SK-N-SH treated with all-trans-retinoic acid at 6 μM for 48 hours (cell line): ENCODE results near the gene RDH14.

ENCODE experiments used
- BACH2 ChIP-seq: fragments of 250-450 bp; sonication (Bioruptor Pico); IDR thresholded peaks from 2 replicates; pipeline ENCODE4 v1.9.0; 2021; ENCODE audit warnings: mild to moderate bottlenecking, borderline replicate concordance
- GLIS3 ChIP-seq: fragments of 250-450 bp; sonication (Bioruptor Pico); IDR thresholded peaks from 2 replicates; pipeline ENCODE4 v1.5.0; 2020; ENCODE audit warnings: mild to moderate bottlenecking, moderate library complexity
- OSR1 ChIP-seq: fragments of 250-450 bp; sonication (Bioruptor Pico); IDR thresholded peaks from 2 replicates; pipeline ENCODE4 v1.8.0; 2022; ENCODE audit warnings: moderate library complexity, mild to moderate bottlenecking, inconsistent platforms
- PATZ1 ChIP-seq: fragments of 250-450 bp; sonication (Bioruptor Pico); IDR thresholded peaks from 2 replicates; pipeline ENCODE4 v1.8.0; 2020; ENCODE audit warnings: mild to moderate bottlenecking, moderate library complexity, borderline replicate concordance
- RARB ChIP-seq: fragments of 250-450 bp; sonication (Bioruptor Pico); IDR thresholded peaks from 2 replicates; pipeline ENCODE4 v1.8.0; 2021; ENCODE audit warnings: mild to moderate bottlenecking, moderate library complexity
- TOX ChIP-seq: fragments of 250-450 bp; sonication (Bioruptor Pico); IDR thresholded peaks from 2 replicates; pipeline ENCODE4 v1.8.0; 2021; ENCODE audit warnings: mild to moderate bottlenecking, moderate library complexity, borderline replicate concordance
- ZFP3 ChIP-seq: fragments of 250-450 bp; sonication (Bioruptor Pico); IDR thresholded peaks from 2 replicates; pipeline ENCODE4 v1.5.0; 2020; ENCODE audit warnings: mild to moderate bottlenecking, moderate library complexity
- ZFP30 ChIP-seq: fragments of 450-650 bp; formaldehyde crosslinking; IDR thresholded peaks from 2 replicates; pipeline ENCODE4 v1.5.0; 2022; ENCODE audit warnings: mild to moderate bottlenecking, moderate library complexity
- ZNF565 ChIP-seq: fragments of 450-650 bp; formaldehyde crosslinking; conservative IDR thresholded peaks from 2 replicates; pipeline ENCODE4 v1.5.0; 2020; ENCODE audit warnings: low read depth, mild to moderate bottlenecking, moderate library complexity

GRCh38 chr2:18540872-18541271 lies 19.6 kb downstream of the RDH14 start:
- TF ChIP-seq BACH2 = no peak
- TF ChIP-seq ZFP3 (CRISPR knock-in tag) = no peak
- no peak for TF ChIP-seq PATZ1
- no peak for TF ChIP-seq GLIS3
- no peak for TF ChIP-seq ZNF565
- no peak for TF ChIP-seq ZFP30 (CRISPR knock-in tag)
- TF ChIP-seq TOX = no peak
- no peak for TF ChIP-seq OSR1 (CRISPR knock-in tag)
- no peak for TF ChIP-seq RARB (CRISPR knock-in tag)
